GM18526 (cell line): Measurements from ENCODE around the gene SHOC2.

ENCODE experiments used
- POLR2A ChIP-seq: IDR thresholded peaks from 3 replicates; pipeline ENCODE4 v1.6.1; 2011; ENCODE audit not compliant: insufficient read length; ENCODE audit errors: extremely low read depth

SHOC2 gene

DNA sequence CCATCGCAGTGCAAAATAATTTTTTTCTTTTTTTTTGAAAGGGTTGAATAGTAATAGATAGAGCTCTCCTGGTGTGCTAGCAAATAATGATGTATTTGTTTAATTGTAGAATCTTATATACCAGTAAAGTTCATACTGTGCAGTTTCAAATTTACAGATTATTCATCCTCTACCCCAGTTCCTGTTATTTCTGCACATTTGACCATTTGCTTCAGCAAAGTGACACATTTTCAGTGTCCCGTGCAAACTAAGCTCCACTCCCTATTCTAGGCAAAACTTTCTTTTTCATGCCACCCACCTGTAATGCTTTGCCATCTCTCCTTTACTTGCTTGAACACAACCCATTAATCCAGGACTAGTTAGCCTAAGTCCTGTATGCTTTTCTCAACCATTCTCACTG, 43.0 kb downstream of the SHOC2 start:
- TF ChIP-seq POLR2A, result no peak

GRCh38 chr10:110963162-110963561, 43.8 kb downstream of the SHOC2 start:
- no peak for TF ChIP-seq POLR2A

DNA sequence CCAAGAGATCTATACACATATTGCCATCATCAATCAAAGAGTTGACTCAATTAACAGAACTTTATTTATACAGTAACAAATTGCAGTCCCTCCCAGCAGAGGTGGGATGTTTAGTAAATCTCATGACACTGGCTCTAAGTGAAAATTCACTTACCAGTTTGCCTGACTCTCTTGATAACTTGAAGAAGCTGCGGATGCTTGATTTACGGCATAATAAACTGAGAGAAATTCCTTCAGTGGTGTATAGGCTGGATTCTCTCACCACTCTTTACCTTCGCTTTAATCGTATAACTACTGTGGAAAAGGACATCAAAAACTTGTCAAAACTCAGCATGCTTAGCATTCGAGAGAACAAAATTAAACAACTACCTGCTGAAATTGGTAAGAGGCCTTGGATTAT, 45.3 kb downstream of the SHOC2 start:
- TF ChIP-seq POLR2A, result no peak

- no peak for TF ChIP-seq POLR2A
Measured at GRCh38 chr10:110965216-110965615, 45.8 kb downstream of the SHOC2 start.

DNA sequence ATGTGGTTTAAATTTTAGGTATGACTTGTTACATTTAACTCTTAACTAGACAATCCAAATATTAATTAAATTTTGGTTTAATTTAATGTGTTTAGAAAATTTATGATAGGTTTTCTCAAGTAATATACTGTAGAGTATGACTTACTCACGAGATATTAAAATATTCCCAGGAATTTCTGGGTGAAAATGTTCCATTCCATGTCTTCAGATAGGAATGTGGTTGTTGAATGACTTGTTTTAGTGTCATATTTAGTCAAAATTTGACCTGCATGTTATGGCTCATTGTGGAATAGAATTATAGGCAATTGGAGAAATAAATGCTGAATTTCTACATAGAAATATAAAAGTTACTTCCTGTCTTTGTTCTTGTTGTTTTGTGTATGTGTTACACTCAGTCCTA, 46.7 kb downstream of the SHOC2 start:
- TF ChIP-seq POLR2A, result no peak

- TF ChIP-seq POLR2A, result no peak
Measured at GRCh38 chr10:110967009-110967630, 47.7 kb downstream of the SHOC2 start.

DNA sequence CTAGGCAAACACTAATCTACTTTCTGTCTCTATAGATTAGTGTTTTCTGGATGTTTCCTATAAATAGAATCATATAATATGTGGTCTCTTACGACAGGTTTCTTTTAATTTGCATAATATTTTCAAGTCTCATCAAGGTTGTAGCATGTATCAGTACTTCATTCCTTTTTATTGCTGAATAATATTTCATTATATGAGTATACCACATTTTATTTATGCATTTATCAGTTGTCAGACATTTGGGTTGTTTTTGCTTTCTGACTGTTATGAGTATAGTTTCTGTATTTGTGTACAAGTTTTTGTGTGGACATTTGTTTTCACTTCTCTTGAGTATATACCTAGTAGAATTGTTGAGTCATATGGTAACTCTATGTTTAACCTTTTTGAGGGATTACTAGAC, 48.2 kb downstream of the SHOC2 start:
- no peak for TF ChIP-seq POLR2A

- no peak for TF ChIP-seq POLR2A
Measured at GRCh38 chr10:110969183-110969582, 49.8 kb downstream of the SHOC2 start.

GRCh38 chr10:110971638-110972037, 52.2 kb downstream of the SHOC2 start:
- no peak for TF ChIP-seq POLR2A

GRCh38 chr10:110972231-110973134, 53.1 kb downstream of the SHOC2 start:
- no peak for TF ChIP-seq POLR2A

- no peak for TF ChIP-seq POLR2A
Measured at GRCh38 chr10:110973400-110973799, 54.0 kb downstream of the SHOC2 start.

GRCh38 chr10:110976577-110976976, 57.2 kb downstream of the SHOC2 start:
- TF ChIP-seq POLR2A, result no peak

- no peak for TF ChIP-seq POLR2A
Measured at GRCh38 chr10:110977662-110978061, 58.3 kb downstream of the SHOC2 start.

GRCh38 chr10:110978204-110978603, 58.8 kb downstream of the SHOC2 start:
- TF ChIP-seq POLR2A, result no peak

- no peak for TF ChIP-seq POLR2A
Measured at GRCh38 chr10:110979611-110980010, 60.2 kb downstream of the SHOC2 start.

DNA sequence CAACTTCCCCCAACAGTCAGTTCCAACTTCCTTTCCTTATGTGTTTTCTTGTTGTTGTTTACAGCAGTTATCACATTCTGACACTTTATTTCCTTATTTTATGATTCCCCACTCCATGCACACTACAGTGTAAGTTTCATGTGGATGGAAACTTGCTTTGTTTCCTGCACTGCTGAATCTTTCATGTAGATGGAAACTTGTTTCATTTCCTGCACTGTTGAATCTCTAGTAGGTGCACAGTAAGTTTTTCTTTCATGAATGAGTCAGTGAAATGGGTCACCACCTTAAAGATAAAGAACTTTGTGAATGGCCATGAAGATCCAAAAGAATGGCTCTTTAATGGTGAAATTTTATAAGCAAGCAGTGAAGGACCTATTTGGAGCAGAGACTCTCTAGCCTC, 61.4 kb downstream of the SHOC2 start:
- no peak for TF ChIP-seq POLR2A

DNA sequence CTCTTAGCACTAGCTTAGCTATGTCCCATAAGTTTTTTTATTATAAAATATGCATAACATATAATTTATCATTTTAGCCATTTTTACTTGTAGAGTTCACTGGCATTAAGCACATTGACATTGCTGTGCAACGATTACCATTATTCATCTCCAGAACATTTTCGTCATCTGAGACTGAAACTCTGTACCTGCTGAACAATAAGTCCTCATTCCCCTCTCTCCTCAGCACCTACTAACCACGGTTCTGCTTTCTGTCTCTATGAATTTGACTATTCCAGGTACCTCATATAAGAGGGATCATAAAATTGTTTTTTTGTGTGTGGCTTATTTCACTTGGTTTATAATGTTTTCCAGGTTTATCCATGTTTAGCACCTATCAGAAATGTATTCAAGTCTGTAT, 64.1 kb downstream of the SHOC2 start:
- no peak for TF ChIP-seq POLR2A
